ENCODE measurements around the gene ERGIC3.
"Not testable (repeated sequence)": the region's sequence is repeated elsewhere in the genome, so short reads cannot be mapped to it uniquely, and the experiment has no call there.

Gene ERGIC3

DNA sequence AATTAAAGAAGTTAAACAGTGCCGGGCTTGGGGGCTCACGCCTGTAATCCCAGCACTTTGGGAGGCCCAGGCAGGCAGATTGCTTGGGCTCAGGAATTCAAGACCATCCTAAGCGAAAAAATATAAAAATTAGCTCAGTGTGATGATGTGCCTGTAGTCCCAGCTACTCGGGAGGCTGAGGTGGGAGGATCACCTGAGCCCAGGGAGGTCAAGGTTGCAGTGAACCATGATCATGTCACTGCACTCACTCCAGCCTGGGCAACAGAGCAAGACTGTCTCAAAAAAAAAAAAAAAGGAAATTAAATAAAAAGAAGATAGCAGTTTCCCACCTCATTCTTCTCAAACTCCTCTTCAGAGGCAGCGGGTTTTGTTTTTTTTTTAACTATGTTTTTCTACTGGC is 24.1 kb upstream of the ERGIC3 start:
- DNase-seq (ENCODE audit: low read depth, low spot score): not testable (repeated sequence)

DNA sequence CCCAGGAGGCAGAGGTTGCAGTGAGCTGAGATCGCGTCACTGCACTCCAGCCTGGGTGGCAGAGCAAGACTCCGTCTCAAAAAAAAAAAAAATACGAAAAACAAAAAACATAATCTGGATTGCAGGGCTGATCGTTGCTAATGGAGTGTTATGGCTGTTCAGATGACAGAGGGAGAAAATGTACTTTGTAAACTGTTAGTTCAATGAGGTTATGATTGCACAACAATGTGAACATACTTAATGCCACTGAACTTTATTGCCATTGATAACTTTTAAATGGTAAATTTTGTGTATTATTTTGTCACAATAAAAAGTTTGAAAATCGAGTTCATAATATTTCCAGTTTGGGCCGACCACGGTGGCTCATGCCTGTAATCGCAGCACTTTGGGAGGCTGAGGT is 22.9 kb upstream of the ERGIC3 start:
- DNase-seq (ENCODE audit: low read depth, low spot score): no peak

DNA sequence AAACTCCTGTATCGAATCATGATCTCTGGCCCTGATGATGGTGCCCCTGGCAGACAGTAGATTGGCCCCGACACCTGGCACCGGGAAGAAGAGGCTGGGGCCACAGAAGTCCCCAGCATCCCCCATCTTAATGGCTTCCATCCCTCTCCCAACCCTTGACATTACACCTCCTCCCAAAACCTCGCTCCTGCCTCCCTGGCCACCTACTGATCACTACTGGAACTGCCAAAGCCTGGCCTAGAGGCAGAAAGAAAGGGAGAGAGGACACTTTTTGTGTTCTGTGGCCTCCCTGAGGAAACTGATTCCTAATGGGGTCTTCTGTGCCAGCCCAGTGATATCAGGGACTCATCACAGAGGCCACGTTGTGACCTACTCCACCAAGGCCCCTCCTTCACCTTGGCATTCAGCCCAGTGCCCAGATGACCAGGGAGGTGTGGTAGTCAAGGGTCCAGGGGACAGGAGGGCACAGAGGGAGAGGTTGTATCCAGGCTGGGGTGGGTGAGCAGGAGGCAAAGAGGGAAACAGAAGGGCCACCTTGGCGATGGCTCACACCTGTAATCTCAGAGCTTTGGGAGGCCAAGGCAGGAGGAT is 18.5 kb upstream of the ERGIC3 start:
- no peak for DNase-seq (ENCODE audit: low read depth, low spot score)

DNA sequence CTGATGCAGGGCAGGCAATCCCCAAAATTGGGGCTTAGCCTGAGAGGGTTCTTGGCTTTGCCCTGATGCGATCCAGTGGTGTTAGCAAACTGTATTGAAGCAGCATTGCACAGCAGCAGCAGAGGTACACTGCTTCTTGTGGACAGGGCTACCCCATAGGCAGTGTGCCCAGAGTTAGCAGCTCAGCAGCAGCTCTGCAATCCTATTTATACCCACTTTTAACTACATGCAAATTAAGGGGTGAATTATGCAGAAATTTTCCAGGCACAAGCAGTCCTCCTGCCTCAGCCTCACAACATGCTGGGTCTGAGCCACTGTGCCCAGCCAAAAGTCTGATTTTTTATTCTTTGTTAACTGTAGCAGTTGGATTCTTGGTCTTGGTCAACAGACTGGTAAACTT is 16.2 kb upstream of the ERGIC3 start:
- DNase-seq (ENCODE audit: low read depth, low spot score): no peak

DNA sequence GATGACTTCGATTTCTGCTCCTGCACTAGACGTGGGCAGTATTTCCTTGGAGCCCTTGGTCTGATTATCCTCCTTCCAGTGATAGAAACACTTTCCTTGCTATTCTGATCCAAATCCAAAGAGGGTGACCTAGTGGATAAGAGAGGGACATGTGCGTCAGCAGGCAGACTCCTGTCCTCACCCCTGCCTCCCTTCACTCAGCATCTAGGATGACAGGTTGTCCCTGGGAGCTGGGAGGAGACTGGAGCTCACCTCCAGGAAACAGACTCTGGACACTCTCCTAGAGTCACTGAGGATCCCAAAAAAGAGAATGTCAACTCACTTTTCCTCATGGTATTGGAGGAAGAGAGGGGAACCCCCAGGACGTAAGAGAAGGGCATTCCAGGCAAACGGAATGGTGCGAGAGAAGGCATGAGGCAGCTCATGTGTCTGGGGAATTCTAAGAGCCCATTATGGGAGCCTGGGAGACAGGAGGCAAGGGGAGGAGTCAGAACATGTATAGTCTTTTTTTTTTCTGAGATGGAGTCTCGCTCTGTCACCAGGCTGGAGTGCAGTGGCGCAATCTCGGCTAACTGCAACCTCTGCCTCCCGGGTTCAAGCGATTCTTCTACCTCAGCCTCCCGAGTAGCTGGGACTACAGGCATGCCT is 14.6 kb upstream of the ERGIC3 start:
- DNase-seq (ENCODE audit: low read depth, low spot score): no peak

DNA sequence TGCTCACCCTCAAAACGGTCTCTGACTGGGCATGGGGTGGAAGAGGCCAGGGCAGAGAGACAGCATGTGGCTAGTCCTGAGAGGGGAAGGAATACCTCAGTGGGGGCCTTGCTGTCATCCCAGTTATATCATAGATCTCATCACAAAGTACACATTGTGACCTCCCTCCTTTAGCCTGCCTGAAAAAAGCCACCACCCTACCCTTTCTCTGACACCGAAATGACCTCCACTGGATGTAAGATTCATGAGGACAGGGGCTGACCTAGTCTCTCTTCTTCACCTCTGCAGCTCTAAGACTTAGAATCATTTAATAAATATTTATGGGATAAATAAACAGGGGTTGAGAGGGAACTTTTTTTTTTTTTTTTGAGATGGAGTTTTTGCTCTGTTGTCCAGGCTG is 12.3 kb upstream of the ERGIC3 start, which contains the start of gene C20orf173:
Gene C20orf173, minus strand, starts transcription at position 101 of the 400 bp plus-strand sequence. CDS start 279 bp downstream, outside the sequence.
- no peak for DNase-seq (ENCODE audit: low read depth, low spot score)

DNA sequence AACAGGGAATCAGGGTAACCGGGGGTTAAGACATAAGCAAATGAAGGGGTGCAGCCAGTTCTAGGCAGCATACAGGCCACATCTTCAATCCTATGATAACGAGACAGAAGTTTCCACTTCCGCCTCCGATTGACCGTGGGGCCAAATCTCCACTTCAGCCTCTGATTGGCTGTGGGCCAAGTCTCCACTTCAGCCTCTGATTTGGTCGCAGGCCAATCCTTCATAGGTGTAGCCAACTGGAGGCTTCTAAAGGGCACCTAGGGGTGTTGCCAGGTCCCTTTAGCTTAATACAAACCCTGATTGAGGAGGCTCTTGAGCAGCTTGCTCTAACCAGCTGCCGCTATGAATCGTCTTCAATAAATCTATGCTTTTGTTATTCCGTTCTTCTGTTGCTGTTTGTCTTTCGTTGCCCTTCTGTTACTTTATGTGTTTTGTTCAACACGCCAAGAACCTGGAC is 2.1 kb upstream of the ERGIC3 start:
- no peak for DNase-seq (ENCODE audit: low read depth, low spot score)

DNA sequence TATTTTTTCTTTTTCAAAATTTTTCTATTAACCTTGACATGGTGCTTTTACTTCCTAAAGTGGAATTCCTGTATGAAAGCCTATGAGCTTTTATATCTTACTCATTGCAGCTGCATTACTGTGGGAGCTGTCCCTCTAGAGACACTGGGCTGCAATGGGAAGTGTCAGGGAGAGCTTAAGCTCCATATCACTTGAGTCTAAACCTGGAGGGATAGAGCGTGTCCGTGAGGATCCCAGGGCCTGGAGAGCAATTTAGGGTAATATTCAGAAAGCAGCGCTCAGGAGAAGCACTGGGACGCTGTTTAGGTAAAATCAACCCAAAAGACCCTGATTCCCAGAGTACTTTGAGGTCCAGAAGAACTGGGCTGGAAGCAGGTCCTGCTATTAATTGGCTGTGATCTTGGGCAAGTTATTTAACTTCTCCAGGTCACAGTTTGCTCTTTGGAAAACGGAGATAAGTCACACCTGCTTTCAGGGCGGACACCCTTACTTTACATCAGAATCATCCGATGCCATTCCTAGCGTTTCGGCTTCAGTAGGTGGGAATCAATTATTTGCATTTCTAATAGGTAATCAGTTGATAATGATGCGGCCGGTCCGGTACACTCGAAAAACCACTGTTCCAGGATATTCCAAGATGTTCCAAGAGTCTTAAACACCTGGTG is 628 bp upstream of the ERGIC3 start:
- no peak for DNase-seq (ENCODE audit: low read depth, low spot score)

DNA sequence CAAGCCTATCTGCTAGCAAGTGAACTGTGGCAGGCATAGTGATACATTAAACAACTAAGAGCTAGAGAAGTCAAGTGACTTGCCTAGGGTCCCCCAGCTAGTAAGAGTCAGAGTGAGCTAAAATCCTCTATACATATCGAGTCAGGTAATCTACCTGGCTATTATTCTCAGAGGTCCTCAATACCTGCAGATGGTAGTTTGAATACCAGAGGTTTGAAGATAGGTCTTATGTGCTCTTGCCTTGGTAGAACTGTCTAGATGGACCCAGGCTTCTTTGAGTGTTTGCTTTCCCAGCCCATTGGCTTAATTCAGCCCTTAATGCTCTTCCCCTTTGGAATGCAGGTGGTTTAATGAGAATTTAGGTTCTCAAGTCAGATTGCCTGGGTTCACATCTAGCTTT is 1.1 kb downstream of the ERGIC3 start:
- DNase-seq (ENCODE audit: low read depth, low spot score): no peak

DNA sequence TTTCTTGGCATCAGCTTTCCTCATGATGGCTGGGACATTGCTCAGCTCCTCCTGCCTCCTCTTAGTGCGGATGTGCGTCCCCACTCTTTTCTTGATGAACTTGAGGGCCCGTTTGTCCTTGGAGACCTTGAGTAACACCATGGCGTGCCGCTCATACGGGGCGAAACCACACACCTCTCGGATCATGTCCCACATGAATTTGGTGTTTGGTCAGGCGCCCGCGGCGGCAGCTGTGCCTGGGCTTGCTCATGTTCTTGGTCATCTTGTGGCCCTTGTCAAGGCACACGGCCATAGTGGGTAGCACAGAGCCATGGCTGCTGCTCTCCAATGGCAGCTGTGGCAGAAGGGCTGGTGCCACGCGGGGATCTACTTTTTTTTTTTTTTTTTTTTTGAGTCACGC is 2.6 kb downstream of the ERGIC3 start:
- DNase-seq (ENCODE audit: low read depth, low spot score): no peak

DNA sequence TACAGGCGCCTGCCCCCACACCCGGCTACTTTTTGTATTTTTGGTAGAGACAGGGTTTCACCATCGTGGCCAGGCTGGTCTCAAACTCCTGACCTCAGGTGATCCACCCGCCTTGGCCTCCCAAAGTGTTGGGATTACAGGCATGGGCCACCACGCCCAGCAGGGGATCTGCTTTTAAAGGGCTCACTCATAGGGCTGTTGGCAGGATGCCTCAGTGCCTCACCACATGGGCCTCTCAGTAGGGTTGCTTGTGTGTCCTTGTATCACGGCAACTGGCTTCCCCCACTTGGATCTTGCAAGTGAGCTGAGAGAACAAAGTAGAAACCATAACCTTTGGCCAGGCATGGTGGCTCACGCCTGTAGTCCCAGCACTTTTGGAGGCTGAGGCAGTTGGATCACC is 3.1 kb downstream of the ERGIC3 start:
- not testable (repeated sequence) for DNase-seq (ENCODE audit: low read depth, low spot score)

DNA sequence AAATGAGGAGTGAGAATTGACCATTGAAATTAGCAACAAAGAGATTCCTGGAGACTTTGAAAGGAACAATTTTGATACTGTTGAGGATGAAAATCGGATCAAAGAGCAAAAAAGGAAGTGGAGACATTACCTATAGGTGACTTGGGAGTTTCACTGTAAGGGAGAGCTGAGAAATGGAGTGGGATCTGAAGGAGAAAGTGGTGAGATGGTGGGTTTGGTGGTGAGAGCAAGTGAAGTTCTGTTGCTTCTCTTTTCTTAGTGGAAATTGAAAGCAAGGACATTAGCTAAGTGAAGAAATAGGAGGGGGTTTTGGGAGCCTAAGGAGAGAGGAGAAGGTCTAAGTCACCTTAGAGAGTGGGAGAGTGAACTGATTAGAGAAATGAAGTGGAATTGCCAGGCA is 4.2 kb downstream of the ERGIC3 start:
- DNase-seq (ENCODE audit: low read depth, low spot score): no peak

DNA sequence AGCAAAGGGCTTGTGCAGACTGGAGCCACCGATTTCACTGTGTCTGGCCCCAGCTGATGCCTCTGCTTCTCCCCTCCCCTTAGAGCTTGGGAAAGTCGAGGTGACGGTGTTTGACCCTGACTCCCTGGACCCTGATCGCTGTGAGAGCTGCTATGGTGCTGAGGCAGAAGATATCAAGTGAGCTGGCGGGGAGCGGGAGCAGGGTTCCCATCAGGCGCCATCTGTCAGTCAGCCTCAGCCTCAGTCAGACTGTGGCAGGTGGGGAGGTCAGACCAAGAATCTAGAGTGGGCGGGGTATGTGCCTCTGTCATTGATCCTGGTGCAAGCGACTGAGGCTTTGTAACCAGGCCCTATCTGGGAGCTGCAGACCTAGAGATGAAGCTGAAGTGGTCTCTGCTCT is 5.5 kb downstream of the ERGIC3 start:
- DNase-seq (ENCODE audit: low read depth, low spot score): no peak

DNA sequence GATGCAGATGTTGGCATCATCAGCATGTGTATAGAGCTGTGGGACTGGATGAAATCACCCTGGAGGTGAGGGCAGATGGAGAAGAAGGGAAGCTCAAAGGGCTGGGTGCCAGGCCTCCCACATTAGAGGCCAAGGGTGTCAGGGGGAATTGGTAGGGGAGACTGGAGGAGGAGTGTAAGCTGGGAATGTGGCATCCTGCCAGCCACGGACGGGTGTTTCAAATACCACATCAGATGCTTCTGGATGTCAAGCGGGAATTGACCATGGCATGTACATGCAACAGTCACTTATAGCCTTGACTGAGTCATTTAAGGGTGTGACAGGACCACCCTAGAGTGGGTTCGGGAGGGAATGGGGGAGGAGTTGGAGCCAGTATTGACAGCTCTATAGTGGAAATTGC is 9.6 kb downstream of the ERGIC3 start:
- no peak for DNase-seq (ENCODE audit: low read depth, low spot score)

DNA sequence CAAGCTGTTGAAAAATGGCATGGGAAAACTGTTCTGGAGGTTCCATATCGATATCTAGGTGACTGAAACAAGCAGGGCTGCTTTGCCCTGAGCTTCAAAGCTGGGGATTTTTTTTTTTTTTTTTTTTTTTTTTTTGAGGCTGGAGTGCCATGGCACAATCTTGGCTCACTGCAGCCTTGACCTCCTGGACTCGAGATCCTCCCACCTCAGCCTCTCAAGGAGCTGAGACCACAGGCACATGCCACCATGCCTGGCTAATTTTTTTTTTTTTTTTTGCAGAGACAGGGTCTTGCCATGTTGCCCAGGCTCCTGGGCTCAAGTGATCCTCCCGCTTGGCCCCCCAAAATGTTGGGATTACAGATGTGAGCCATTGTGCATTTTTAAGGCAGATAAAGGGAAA is 11.0 kb downstream of the ERGIC3 start:
- DNase-seq (ENCODE audit: low read depth, low spot score): no peak

DNA sequence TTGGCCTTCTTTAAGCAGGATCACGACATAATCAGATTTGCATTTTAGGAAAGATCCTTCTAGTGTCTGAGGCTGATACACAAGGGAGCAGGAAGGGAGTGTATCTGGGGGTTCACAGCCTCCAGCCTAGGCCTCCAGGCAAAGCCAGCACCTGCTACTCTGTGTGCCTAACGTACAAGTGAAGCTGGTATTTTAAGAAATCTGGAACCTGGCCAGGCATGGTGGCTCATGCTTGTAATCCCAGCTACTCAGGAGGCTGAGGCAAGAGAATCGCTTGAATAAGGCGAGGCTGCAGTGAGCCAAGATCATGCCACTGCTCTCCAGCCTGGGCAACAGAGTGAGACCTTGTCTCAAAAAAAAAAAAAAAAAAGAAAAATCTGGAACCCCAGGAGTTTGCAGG is 13.6 kb downstream of the ERGIC3 start:
- DNase-seq (ENCODE audit: low read depth, low spot score): not testable (repeated sequence)

DNA sequence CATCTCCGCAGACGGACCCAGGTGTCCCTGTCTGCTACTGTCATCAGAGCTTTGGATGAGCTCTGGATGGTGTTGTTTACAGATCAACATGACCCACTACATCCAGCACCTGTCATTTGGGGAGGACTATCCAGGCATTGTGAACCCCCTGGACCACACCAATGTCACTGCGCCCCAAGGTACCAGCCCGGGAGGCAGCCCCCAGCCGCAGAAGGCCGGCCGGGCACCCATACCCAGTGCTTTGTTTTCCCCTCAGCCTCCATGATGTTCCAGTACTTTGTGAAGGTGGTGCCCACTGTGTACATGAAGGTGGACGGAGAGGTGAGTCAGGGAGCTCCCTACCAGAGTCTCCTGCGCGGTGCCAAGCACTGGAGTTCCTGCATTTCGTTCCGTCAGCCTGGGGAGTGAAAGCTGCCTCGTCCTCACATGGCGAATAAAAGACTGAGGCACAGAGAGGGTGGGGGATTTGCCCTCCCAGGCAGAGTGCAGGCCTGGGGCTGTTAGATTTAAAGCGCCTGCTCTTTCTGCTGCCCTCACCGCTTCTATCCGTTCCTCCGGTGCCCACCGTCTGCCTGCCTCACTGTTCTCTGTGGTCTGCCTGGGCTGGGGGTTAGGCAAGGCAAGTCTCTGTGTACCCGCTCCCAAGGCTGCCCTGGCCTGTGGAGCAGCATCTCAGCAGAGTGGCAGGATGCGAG is 14.2 kb downstream of the ERGIC3 start:
- DNase-seq (ENCODE audit: low read depth, low spot score): no peak

DNA sequence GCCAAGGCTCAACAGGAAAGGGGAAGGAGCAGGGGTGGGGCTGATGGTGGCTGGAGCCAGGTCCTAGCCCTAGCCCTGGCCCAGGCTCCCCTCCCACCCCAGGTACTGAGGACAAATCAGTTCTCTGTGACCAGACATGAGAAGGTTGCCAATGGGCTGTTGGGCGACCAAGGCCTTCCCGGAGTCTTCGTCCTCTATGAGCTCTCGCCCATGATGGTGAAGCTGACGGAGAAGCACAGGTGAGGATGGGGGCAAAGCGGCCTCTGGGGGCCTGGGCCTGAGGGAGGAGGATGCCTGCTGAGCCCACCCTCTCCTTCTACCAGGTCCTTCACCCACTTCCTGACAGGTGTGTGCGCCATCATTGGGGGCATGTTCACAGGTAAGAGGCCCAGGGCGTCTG is 15.0 kb downstream of the ERGIC3 start:
- DNase-seq (ENCODE audit: low read depth, low spot score): no peak

DNA sequence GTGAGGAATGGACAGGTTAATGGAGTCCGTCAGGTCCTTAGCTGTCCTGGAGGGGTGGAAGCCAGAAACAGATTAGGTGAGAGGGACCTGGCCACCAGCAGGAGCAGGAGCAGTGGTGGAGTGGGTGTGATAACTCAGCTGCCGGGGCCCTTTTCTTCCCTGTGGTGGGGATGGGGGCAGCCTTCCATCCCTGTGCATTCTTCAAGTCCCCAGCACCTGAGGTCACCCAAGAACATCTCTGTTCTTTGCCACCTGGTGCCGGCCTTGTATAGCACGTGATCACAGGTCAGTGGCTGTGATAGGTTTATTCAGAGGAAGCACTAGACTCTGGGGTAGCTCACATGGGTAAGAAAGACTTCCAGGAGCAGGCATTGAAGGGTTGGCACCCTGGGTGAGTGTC is 16.6 kb downstream of the ERGIC3 start:
- DNase-seq (ENCODE audit: low read depth, low spot score): no peak

DNA sequence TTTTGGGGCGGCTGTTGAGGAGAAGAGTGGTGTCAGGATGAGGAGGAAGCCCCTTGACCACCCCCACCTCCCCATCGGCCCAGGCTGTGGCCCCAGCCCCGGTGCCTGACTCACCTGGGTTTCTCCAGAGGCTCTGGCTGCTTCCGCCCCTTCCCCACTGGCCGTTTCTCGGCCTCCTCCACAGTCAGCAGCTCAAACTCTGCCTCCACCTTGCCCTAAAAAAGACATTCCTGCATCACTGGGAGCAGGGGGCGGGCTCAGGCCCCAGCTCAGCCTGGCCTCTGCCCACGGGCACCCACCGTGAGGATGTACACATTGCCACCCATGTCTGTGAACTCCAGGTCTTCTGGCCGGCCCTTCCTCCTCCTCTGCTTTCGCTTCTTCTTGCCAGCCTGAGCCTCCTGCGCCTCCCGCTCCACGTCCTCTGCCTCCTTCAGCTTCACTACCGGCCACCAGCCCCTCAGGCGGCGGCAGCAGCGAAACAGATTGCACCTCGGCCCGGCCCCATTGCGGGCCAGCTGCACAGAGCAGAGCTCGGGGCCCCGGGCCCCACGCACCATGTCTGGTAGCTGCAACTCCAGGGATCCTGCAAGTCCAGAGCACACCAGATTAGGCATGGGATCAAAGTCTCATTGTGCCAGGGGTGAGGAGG is 17.3 kb downstream of the ERGIC3 start:
- no peak for DNase-seq (ENCODE audit: low read depth, low spot score)

DNA sequence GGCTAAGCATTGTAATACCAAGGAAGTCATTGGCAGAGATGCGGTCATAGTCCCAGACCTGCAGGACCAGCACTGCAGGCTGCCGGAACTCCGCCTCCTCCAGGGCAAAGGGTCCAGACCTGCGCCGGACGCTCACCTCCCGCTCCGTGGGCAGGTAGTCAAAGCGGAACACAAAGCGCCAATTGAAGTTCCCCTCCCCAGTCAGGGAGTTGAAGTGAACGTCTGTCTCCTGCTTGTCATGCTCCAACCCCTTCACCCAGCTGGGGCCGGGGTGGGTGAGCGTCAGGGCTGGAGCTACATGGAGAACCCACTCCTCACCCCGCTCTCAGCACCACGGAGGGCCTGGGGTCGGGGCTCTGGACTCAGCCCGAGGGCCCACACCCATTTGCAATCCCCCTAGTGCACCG is 18.2 kb downstream of the ERGIC3 start:
- DNase-seq (ENCODE audit: low read depth, low spot score): no peak

DNA sequence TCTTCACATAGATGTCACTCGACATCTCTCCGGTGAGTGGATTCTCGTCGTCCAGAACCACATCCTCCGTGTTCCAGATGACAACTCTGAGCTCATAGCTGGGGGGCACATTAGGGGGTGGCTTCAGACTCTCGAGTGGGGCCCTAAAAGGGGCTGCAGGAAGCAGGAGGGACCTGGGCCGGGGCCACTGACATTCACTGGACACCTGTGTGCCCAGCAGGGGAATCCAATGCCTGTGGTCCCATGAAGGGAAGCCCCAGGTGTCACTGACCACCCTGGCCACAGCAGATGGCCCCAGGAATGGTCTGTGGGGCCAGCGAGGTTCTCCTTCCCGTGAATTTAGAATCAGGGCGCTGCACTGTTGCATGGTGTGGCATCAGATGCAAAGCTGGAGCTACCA is 18.7 kb downstream of the ERGIC3 start:
- DNase-seq (ENCODE audit: low read depth, low spot score): no peak
